ENCODE results near the gene CAMK1D.
"Not testable (repeated sequence)": the region's sequence is repeated elsewhere in the genome, so short reads cannot be mapped to it uniquely, and the experiment has no call there.

- not testable (repeated sequence) for TF ChIP-seq POLR2A, CTCF (IDR thresholded peaks at IDR 0.05)
Observed at GRCh38 chr10:12725580-12725888, 376.2 kb downstream of the CAMK1D start.
